OCI-LY3 (cell line): ENCODE results near the gene RNF157.

Experiments used
- EZH2phosphoT487 ChIP-seq: fragments of 200-600 bp; shearing (Covaris generic); IDR thresholded peaks from 2 replicates; pipeline ENCODE4 v1.6.1; 2018; ENCODE audit warnings: antibody characterized with exemption, mixed run types, low read depth
- TF ChIP-seq, protein P1 (sequence below): fragments of 200-600, 300-600 bp; sonication (generic); IDR thresholded peaks from 2 replicates; pipeline ENCODE4 v1.5.1; 2014; ENCODE audit warnings: antibody characterized with exemption, low read length, low read depth

GRCh38 chr17:76121932-76122430 lies 118.3 kb downstream of the RNF157 start:
- TF ChIP-seq, protein P1, sequence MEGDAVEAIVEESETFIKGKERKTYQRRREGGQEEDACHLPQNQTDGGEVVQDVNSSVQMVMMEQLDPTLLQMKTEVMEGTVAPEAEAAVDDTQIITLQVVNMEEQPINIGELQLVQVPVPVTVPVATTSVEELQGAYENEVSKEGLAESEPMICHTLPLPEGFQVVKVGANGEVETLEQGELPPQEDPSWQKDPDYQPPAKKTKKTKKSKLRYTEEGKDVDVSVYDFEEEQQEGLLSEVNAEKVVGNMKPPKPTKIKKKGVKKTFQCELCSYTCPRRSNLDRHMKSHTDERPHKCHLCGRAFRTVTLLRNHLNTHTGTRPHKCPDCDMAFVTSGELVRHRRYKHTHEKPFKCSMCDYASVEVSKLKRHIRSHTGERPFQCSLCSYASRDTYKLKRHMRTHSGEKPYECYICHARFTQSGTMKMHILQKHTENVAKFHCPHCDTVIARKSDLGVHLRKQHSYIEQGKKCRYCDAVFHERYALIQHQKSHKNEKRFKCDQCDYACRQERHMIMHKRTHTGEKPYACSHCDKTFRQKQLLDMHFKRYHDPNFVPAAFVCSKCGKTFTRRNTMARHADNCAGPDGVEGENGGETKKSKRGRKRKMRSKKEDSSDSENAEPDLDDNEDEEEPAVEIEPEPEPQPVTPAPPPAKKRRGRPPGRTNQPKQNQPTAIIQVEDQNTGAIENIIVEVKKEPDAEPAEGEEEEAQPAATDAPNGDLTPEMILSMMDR = no peak
- TF ChIP-seq EZH2phosphoT487 = no peak
